ENCODE measurements around the gene FREY1.

GRCh38 chr11:45920531-45921477 lies 13.7 kb upstream of the FREY1 start:
- TF ChIP-seq CTCF (IDR thresholded peaks at IDR 0.05) (no peak), POLR2AphosphoS5 (IDR thresholded peaks at IDR 0.05) (no peak)

Data from upper lobe of left lung (tissue), 4 donors.